Measurements from ENCODE around the gene ZKSCAN8. TPM values are rescaled to one million over a fixed set of nuclear protein-coding genes. Genes with fewer than 3 reads are reported as not detected.
A peak's percentile ranks its signal among the peaks of the same experiment; 100 is the strongest.

The ZKSCAN8 gene
- total and polyA plus RNA-seq, 2 donors (not counting 1 experiment from before 2014, with no cell fraction given) = 10.9 to 52.8 TPM

- no peaks in the 10 kb centered on the region for H3K27me3 Mint-ChIP-seq
- ChIA-PET POLR2A (interaction anchor here (0.6 to 2.5 kb wide), 4 partner anchors 12 to 37 kb away, joined by 3 to 18 read pairs (median 14); partner anchors contain the start of gene ZKSCAN8), CTCF (interaction anchor here (0.5 to 4.2 kb wide), 5 partner anchors 9 to 258 kb away, joined by 3 to 46 read pairs (median 5); partner anchors contain the start of gene ZKSCAN8)
- Histone ChIP-seq H3K27me3 (replicated peaks in 1 of 4; ENCODE audit: control extremely low read depth in 1 of 4, control insufficient read depth in 3 of 4, insufficient read depth in 4 of 4, low read length in 3 of 4) (no peaks in the 10 kb centered on the region), H3K79me2 (ENCODE audit: control insufficient read depth, insufficient read depth, low read length) (peaks cover 41% of the 10 kb centered on the region), H3K4me2 (replicated peaks; ENCODE audit: low read depth, low read length, poor library complexity, severe bottlenecking) (peak overlapping the region; percentile 83), H2AFZ (ENCODE audit: insufficient read depth, low read depth, low read length, poor library complexity, severe bottlenecking) (peak overlapping the region; percentile 86), H3K4me3 (ENCODE audit: control extremely low read depth in 1 of 5, extremely low read depth in 1 of 5, insufficient read depth in 1 of 5, low read depth in 2 of 5, low read length in 4 of 5) (peak overlapping the region; percentile 70 to 91 (median 75)), H4K20me1 (ENCODE audit: control insufficient read depth, insufficient read depth, low read length, poor library complexity, severe bottlenecking) (no peaks in the 10 kb centered on the region), H3K4me1 (ENCODE audit: control insufficient read depth in 2 of 2, insufficient read depth in 2 of 2, low read length in 2 of 2) (peaks cover 12 to 18% of the 10 kb centered on the region in 2 donors), H3K9ac (ENCODE audit: low read length) (peak overlapping the region; percentile 72), H3K27ac (ENCODE audit: low read length in 2 of 2) (peak overlapping the region; percentile 68 to 74), H3K36me3 (replicated peaks in 1 of 2; ENCODE audit: control extremely low read depth in 1 of 2, control insufficient read depth in 1 of 2, extremely low read depth in 1 of 2, insufficient read depth in 2 of 2, low read length in 1 of 2) (peaks cover 14 to 33% of the 10 kb centered on the region in 2 experiments), H3K9me3 (ENCODE audit: control extremely low read depth in 1 of 3, control insufficient read depth in 2 of 3, insufficient read depth in 1 of 3, low read length in 2 of 3) (no peaks in the 10 kb centered on the region)
- TF ChIP-seq, protein P1, sequence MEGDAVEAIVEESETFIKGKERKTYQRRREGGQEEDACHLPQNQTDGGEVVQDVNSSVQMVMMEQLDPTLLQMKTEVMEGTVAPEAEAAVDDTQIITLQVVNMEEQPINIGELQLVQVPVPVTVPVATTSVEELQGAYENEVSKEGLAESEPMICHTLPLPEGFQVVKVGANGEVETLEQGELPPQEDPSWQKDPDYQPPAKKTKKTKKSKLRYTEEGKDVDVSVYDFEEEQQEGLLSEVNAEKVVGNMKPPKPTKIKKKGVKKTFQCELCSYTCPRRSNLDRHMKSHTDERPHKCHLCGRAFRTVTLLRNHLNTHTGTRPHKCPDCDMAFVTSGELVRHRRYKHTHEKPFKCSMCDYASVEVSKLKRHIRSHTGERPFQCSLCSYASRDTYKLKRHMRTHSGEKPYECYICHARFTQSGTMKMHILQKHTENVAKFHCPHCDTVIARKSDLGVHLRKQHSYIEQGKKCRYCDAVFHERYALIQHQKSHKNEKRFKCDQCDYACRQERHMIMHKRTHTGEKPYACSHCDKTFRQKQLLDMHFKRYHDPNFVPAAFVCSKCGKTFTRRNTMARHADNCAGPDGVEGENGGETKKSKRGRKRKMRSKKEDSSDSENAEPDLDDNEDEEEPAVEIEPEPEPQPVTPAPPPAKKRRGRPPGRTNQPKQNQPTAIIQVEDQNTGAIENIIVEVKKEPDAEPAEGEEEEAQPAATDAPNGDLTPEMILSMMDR (IDR thresholded peaks at IDR 0.05) = no peak
- no peak for TF ChIP-seq EZH2 (IDR thresholded peaks at IDR 0.05; ENCODE audit: borderline replicate concordance, insufficient read depth, low read depth, low read length, poor library complexity, severe bottlenecking)
- intact Hi-C loops (cut with micrococcal nuclease) = loop anchor here (1.0 to 5.0 kb wide), 9 partner anchors 11 to 258 kb away; partner anchors contain the start of genes ZKSCAN4, ZKSCAN8, ZSCAN26 and ZSCAN9
- H3K4me1 Mint-ChIP-seq = peaks cover 31% of the 10 kb centered on the region
- ATAC-seq (ENCODE audit: low read depth) (peak; percentile 15), DNase-seq (peak; percentile 55)
- 10% methylated on average over 5 of the region's 6 CpGs for WGBS (ENCODE audit: insufficient coverage)
- H3K4me3 Mint-ChIP-seq = peak overlapping the region; percentile 98
- peak overlapping the region; percentile 92 for H3K27ac Mint-ChIP-seq
- no peaks in the 10 kb centered on the region for H3K9me3 Mint-ChIP-seq (ENCODE audit: insufficient read depth)
Measured at GRCh38 chr6:28124971-28125353, 16.7 kb upstream of the ZKSCAN8 start.

DNA sequence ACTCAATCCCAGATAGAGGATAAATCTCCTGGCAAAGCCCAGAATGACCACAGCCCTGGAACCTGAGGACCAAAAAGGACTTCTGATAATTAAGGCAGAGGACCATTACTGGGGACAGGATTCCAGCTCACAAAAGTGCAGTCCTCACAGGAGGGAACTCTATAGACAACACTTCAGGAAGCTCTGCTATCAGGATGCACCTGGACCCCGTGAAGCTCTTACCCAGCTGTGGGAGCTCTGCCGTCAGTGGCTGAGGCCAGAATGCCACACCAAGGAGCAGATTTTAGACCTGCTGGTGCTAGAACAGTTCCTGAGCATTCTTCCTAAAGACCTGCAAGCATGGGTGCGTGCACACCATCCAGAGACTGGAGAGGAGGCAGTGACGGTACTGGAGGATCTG is 16.3 kb upstream of the ZKSCAN8 start:
- intact Hi-C loops (cut with micrococcal nuclease) = no loop called here
- peak overlapping the region in 1 of 5 experiments; percentile 77 for H3K4me3 ChIP-seq (ENCODE audit: control extremely low read depth in 1 of 5, extremely low read depth in 1 of 5, insufficient read depth in 1 of 5, low read depth in 2 of 5, low read length in 4 of 5)
- Mint-ChIP-seq H3K4me3 (peak overlapping the region; percentile 98), H3K9me3 (ENCODE audit: insufficient read depth) (no peaks in the 10 kb centered on the region), H3K4me1 (peaks cover 31% of the 10 kb centered on the region), H3K27ac (peak overlapping the region; percentile 92), H3K27me3 (no peaks in the 10 kb centered on the region)
- ChIA-PET POLR2A (interaction anchor here (2.0 to 2.5 kb wide), 3 partner anchors 12 to 20 kb away, joined by 12 to 18 read pairs (median 16); partner anchors contain the start of gene ZKSCAN8), CTCF (interaction anchor here (1.4 to 4.2 kb wide), 3 partner anchors 15 to 257 kb away, joined by 5 to 46 read pairs (median 9); partner anchors contain the start of gene ZKSCAN8)
- peak overlapping the region; percentile 86 for H2AFZ ChIP-seq (ENCODE audit: insufficient read depth, low read depth, low read length, poor library complexity, severe bottlenecking)
- ATAC-seq (ENCODE audit: low read depth) = no peak
- H3K4me2 ChIP-seq (replicated peaks; ENCODE audit: low read depth, low read length, poor library complexity, severe bottlenecking) = peak overlapping the region; percentile 83
- 37% methylated on average over 4 of the region's 4 CpGs for WGBS (ENCODE audit: insufficient coverage)
- H3K4me1 ChIP-seq (ENCODE audit: control insufficient read depth in 2 of 2, insufficient read depth in 2 of 2, low read length in 2 of 2) = peaks cover 12 to 18% of the 10 kb centered on the region in 2 donors
- peaks cover 11 to 31% of the 10 kb centered on the region in 2 experiments for H3K36me3 ChIP-seq (replicated peaks in 1 of 2; ENCODE audit: control extremely low read depth in 1 of 2, control insufficient read depth in 1 of 2, extremely low read depth in 1 of 2, insufficient read depth in 2 of 2, low read length in 1 of 2)
- DNase-seq = peak; percentile 57
- H3K27me3 ChIP-seq (replicated peaks in 1 of 4; ENCODE audit: control extremely low read depth in 1 of 4, control insufficient read depth in 3 of 4, insufficient read depth in 4 of 4, low read length in 3 of 4) = no peaks in the 10 kb centered on the region
- no peaks in the 10 kb centered on the region for H4K20me1 ChIP-seq (ENCODE audit: control insufficient read depth, insufficient read depth, low read length, poor library complexity, severe bottlenecking)
- H3K9me3 ChIP-seq (ENCODE audit: control extremely low read depth in 1 of 3, control insufficient read depth in 2 of 3, insufficient read depth in 1 of 3, low read length in 2 of 3) = no peaks in the 10 kb centered on the region
- H3K27ac ChIP-seq (ENCODE audit: low read length in 2 of 2) = peak overlapping the region; percentile 68 to 74
- H3K79me2 ChIP-seq (ENCODE audit: control insufficient read depth, insufficient read depth, low read length) = peaks cover 45% of the 10 kb centered on the region
- peak overlapping the region; percentile 72 for H3K9ac ChIP-seq (ENCODE audit: low read length)
- no peak for TF ChIP-seq EZH2 (IDR thresholded peaks at IDR 0.05; ENCODE audit: borderline replicate concordance, insufficient read depth, low read depth, low read length, poor library complexity, severe bottlenecking)
- TF ChIP-seq, protein P1 (IDR thresholded peaks at IDR 0.05) = no peak
